SK-N-SH (cell line): ENCODE measurements around the gene PPM1K. TPM values are rescaled to one million over a fixed set of nuclear protein-coding genes. Genes with fewer than 3 reads are reported as not detected.

Experiments used
- CTCF ChIA-PET: fragments of 300-600, 350-600 bp; formaldehyde crosslinking; extraction: SDS; loops from one replicate; lab custom pipeline; 2021; lab: Yijun Ruan, JAX
- POLR2A ChIA-PET: fragments of 350-600 bp; sonication (Branson Sonifier 250); formaldehyde crosslinking; extraction: SDS; loops from one replicate; lab custom pipeline; 2020; ENCODE audit warnings: antibody characterized with exemption, inconsistent platforms; lab: Yijun Ruan, JAX
- DNase-seq: peaks from one replicate; pipeline ENCODE4 v3.0.0; 2012
- H2AFZ ChIP-seq: fragments of 200-600 bp; sonication (generic); 2 replicates; pipeline ENCODE4 v1.8.1; 2016; ENCODE audit warnings: antibody characterized with exemption, mild to moderate bottlenecking, low read depth
- H3F3A ChIP-seq: fragments of 200-600 bp; sonication (generic); replicated peaks from 2 replicates; pipeline ENCODE3; 2016; ENCODE audit warnings: antibody characterized with exemption, mild to moderate bottlenecking; ENCODE audit not compliant: insufficient read depth
- H3K27ac ChIP-seq, 2 experiments: fragments of 200-500 bp in 1 of 2; fragments of 200-600 bp in 1 of 2; sonication (Bioruptor generic) in 1 of 2; sonication (generic), shearing (Covaris generic) in 1 of 2; 2 replicates each; pipeline versions ENCODE4 v1.5.1 to v1.6.1; 2014 to 2016; ENCODE audit warnings: low read depth in 2 of 2, inconsistent platforms in 1 of 2, low read length in 1 of 2, mild to moderate bottlenecking in 1 of 2, mixed read lengths in 1 of 2
- H3K27me3 ChIP-seq: fragments of 200-600 bp; sonication (generic), shearing (Covaris generic); 2 replicates; pipeline ENCODE4 v1.6.1; 2016; ENCODE audit warnings: mixed run types; ENCODE audit not compliant: insufficient read depth
- H3K36me3 ChIP-seq, 2 experiments: fragments of 200-500 bp in 1 of 2; fragments of 200-600 bp in 1 of 2; sonication (Bioruptor generic) in 1 of 2; sonication (generic) in 1 of 2; replicated peaks in 1 of 2; 2 replicates each; pipeline versions ENCODE3 to v1.5.1; 2014 to 2016; ENCODE audit warnings: low read length in 1 of 2, mild to moderate bottlenecking in 1 of 2; ENCODE audit not compliant: insufficient read depth in 2 of 2, control insufficient read depth in 1 of 2
- H3K4me1 ChIP-seq, 2 experiments: fragments of 200-500 bp in 1 of 2; fragments of 200-600 bp in 1 of 2; sonication (Bioruptor generic) in 1 of 2; sonication (generic), shearing (Covaris generic) in 1 of 2; 2 replicates each; pipeline versions ENCODE4 v1.5.1 to v1.6.1; 2014 to 2016; ENCODE audit warnings: low read depth in 1 of 2, low read length in 1 of 2, mixed run types in 1 of 2; ENCODE audit not compliant: insufficient read depth in 2 of 2, control insufficient read depth in 1 of 2
- H3K4me2 ChIP-seq: fragments of 200-600 bp; sonication (generic), shearing (Covaris generic); 2 replicates; pipeline ENCODE4 v1.6.1; 2017; ENCODE audit warnings: mixed run types
- H3K4me3 ChIP-seq, 2 experiments: fragments of 200-500 bp in 1 of 2; fragments of 200-600 bp in 1 of 2; sonication (Bioruptor generic) in 1 of 2; sonication (generic), shearing (Covaris generic) in 1 of 2; 2 replicates each; pipeline versions ENCODE4 v1.5.1 to v1.8.1; 2014 to 2016; ENCODE audit warnings: low read depth in 2 of 2, inconsistent platforms in 1 of 2, low read length in 1 of 2, mild to moderate bottlenecking in 1 of 2, mixed read lengths in 1 of 2, moderate library complexity in 1 of 2
- H3K79me2 ChIP-seq: fragments of 200-600 bp; sonication (generic); 2 replicates; pipeline ENCODE4 v1.8.1; 2017; ENCODE audit warnings: mild to moderate bottlenecking; ENCODE audit not compliant: insufficient read depth
- H3K9ac ChIP-seq: fragments of 200-600 bp; sonication (generic); 2 replicates; pipeline ENCODE4 v1.6.1; 2017; ENCODE audit warnings: mixed run types
- H3K9me2 ChIP-seq: fragments of 200-600 bp; sonication (generic); 2 replicates; pipeline ENCODE4 v1.6.1; 2017; ENCODE audit warnings: mixed run types
- H3K9me3 ChIP-seq: fragments of 200-600 bp; sonication (generic); 2 replicates; pipeline ENCODE4 v1.6.1; 2017; ENCODE audit warnings: mixed run types, mild to moderate bottlenecking, moderate library complexity
- H4K20me1 ChIP-seq: fragments of 200-600 bp; sonication (generic); 2 replicates; pipeline ENCODE4 v1.6.1; 2017; ENCODE audit warnings: mild to moderate bottlenecking, mixed run types; ENCODE audit not compliant: insufficient read depth
- ELF1 ChIP-seq: IDR thresholded peaks from 2 replicates; pipeline ENCODE4 v1.4.0; 2012
- EP300 ChIP-seq, 2 experiments: IDR thresholded peaks; 2 replicates each; pipeline versions ENCODE4 v1.4.0 to v1.6.1; 2012; ENCODE audit warnings: borderline replicate concordance in 1 of 2, low read depth in 1 of 2, low read length in 1 of 2
- FOXJ3 ChIP-seq: sonication (generic); formaldehyde crosslinking; IDR thresholded peaks from 2 replicates; pipeline ENCODE4 v1.5.1; 2020; ENCODE audit warnings: mild to moderate bottlenecking, missing genetic modification reagents
- GABPA ChIP-seq: IDR thresholded peaks from 2 replicates; pipeline ENCODE4 v1.4.0; 2012; ENCODE audit warnings: low read depth, mild to moderate bottlenecking
- IRF3 ChIP-seq: fragments of 150-350 bp; IDR thresholded peaks from 2 replicates; pipeline ENCODE4 v1.6.1; 2016; ENCODE audit warnings: mild to moderate bottlenecking, low read depth, low read length
- JUND ChIP-seq: IDR thresholded peaks from 2 replicates; pipeline ENCODE4 v1.4.0; 2012
- NFIC ChIP-seq: IDR thresholded peaks from 2 replicates; pipeline ENCODE4 v1.4.0; 2012; ENCODE audit warnings: borderline replicate concordance
- POLR2AphosphoS5 ChIP-seq: IDR thresholded peaks from 2 replicates; pipeline ENCODE4 v1.6.1; 2012; ENCODE audit warnings: low read depth, low read length
- RXRA ChIP-seq: IDR thresholded peaks from 2 replicates; pipeline ENCODE4 v1.4.0; 2012; ENCODE audit warnings: low read depth, mild to moderate bottlenecking, borderline replicate concordance
- TEAD4 ChIP-seq: IDR thresholded peaks from 2 replicates; pipeline ENCODE4 v1.4.0; 2012; ENCODE audit warnings: mild to moderate bottlenecking, borderline replicate concordance; ENCODE audit not compliant: insufficient read depth
- USF1 ChIP-seq: IDR thresholded peaks from 2 replicates; pipeline ENCODE4 v1.4.0; 2012; ENCODE audit warnings: low read depth, borderline replicate concordance
- YY1 ChIP-seq: IDR thresholded peaks from 2 replicates; pipeline ENCODE4 v1.4.0; 2012; ENCODE audit warnings: low read depth, mild to moderate bottlenecking
- WGBS: methylation state at CpG from one replicate; pipeline ENCODE4 v1.1.6; 2017; ENCODE audit warnings: low lambda C conversion rate; 5-methylcytosine and 5-hydroxymethylcytosine counted together
- polyA plus RNA-seq, 3 experiments: library from polyadenylated mRNA; depleted of rRNA; stranded (reverse); fragments of >200 nt; gene quantifications; 2 replicates each; pipeline ENCODE4 v1.2.3, GENCODE V29; 2012
- TF ChIP-seq, protein P1 (sequence below): IDR thresholded peaks from 2 replicates; pipeline ENCODE4 v1.4.0; 2012; ENCODE audit warnings: low read depth, borderline replicate concordance

Gene PPM1K
- polyA plus RNA-seq, 1 of the 3 experiments (the other 2 are of a cell fraction): 2.5 TPM

DNA sequence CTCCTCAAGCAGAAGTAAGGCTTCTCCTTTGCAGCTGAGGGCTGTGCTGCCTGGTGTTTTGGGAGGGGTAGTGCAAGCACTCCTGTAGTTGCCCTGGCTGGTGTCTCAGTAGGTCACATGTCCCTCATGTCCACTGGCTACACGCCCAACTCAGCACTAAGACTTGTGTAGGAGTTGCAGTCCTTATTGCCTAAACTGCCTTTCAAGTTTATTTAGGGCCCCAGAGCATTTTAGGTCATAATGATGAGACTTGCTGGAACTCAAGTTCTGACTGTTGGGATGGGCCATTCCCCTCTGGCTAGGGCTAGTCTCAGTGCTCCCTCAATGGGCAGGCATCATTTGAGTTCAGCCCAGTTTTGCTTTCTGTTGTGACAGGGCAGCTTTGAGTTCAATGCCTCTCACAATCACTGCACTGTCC is 44.1 kb downstream of the PPM1K start:
- TF ChIP-seq USF1 (no peak), TEAD4 (no peak), NFIC (no peak), GABPA (no peak), YY1 (no peak), IRF3 (no peak), ELF1 (no peak), POLR2AphosphoS5 (no peak), FOXJ3 (CRISPR knock-in tag) (no peak), RXRA (no peak), JUND (no peak)
- TF ChIP-seq, protein P1, sequence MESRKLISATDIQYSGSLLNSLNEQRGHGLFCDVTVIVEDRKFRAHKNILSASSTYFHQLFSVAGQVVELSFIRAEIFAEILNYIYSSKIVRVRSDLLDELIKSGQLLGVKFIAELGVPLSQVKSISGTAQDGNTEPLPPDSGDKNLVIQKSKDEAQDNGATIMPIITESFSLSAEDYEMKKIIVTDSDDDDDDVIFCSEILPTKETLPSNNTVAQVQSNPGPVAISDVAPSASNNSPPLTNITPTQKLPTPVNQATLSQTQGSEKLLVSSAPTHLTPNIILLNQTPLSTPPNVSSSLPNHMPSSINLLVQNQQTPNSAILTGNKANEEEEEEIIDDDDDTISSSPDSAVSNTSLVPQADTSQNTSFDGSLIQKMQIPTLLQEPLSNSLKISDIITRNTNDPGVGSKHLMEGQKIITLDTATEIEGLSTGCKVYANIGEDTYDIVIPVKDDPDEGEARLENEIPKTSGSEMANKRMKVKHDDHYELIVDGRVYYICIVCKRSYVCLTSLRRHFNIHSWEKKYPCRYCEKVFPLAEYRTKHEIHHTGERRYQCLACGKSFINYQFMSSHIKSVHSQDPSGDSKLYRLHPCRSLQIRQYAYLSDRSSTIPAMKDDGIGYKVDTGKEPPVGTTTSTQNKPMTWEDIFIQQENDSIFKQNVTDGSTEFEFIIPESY: no peak
- Histone ChIP-seq H3K27me3 (no peaks in the 10 kb centered on the region), H3K4me2 (no peak overlapping the region), H3K79me2 (no peaks in the 10 kb centered on the region), H3K9me3 (no peaks in the 10 kb centered on the region; the same call in 1 of the 2 replicates), H2AFZ (no peak overlapping the region), H3K27ac (no peak overlapping the region), H3K4me3 (no peak overlapping the region), H3K4me1 (no peaks in the 10 kb centered on the region), H3F3A (no peaks in the 10 kb centered on the region), H3K9me2 (no peaks in the 10 kb centered on the region), H4K20me1 (no peaks in the 10 kb centered on the region), H3K9ac (no peak overlapping the region), H3K36me3 (no peaks in the 10 kb centered on the region)
- POLR2A ChIA-PET: no interaction called here
- no peak for DNase-seq
- WGBS: 42% methylated on average over 1 of the region's 1 CpG
- CTCF ChIA-PET: interaction anchor here (1.6 kb wide), 1 partner anchor 13 kb away, joined by 3 read pairs; no protein-coding TSS in a partner anchor

- Histone ChIP-seq H3K36me3 (no peaks in the 10 kb centered on the region), H4K20me1 (no peaks in the 10 kb centered on the region), H3K27me3 (no peaks in the 10 kb centered on the region), H3K79me2 (no peaks in the 10 kb centered on the region), H3K9ac (no peak overlapping the region), H3K4me1 (no peaks in the 10 kb centered on the region), H3K4me2 (no peak overlapping the region), H2AFZ (no peak overlapping the region), H3K27ac (no peak overlapping the region), H3K9me3 (no peaks in the 10 kb centered on the region), H3K4me3 (no peak overlapping the region), H3K9me2 (no peaks in the 10 kb centered on the region), H3F3A (no peaks in the 10 kb centered on the region)
- no peak for DNase-seq
- no peak for TF ChIP-seq EP300 (IDR thresholded peaks at IDR 0.05; ENCODE audit: borderline replicate concordance in 1 of 2, low read depth in 1 of 2, low read length in 1 of 2)
- POLR2A ChIA-PET: no interaction called here
- CTCF ChIA-PET: interaction anchor here (0.8 to 1.1 kb wide), 3 partner anchors 12 to 284 kb away, joined by 3 read pairs; no protein-coding TSS in a partner anchor
- 72% methylated on average over 14 of the region's 14 CpGs for WGBS
Observed at GRCh38 chr4:88230969-88231771, 53.2 kb downstream of the PPM1K start.
